Keratinocyte (primary cell): Measurements from ENCODE around the gene TENM4.

ENCODE experiments used
- CTCF ChIP-seq, 3 experiments: IDR thresholded peaks in 1 of 3; conservative IDR thresholded peaks in 1 of 3; optimal IDR thresholded peaks in 1 of 3; 2 replicates in 2 of 3; 3 replicates in 1 of 3; pipeline versions ENCODE3 to v1.5.1; 2011; ENCODE audit warnings: low read length in 3 of 3, mild to moderate bottlenecking in 3 of 3, moderate library complexity in 2 of 3, control low read depth in 1 of 3, inconsistent platforms in 1 of 3; ENCODE audit not compliant: insufficient read depth in 2 of 3; ENCODE audit errors: extremely low read depth in 1 of 3
- EZH2 ChIP-seq: IDR thresholded peaks from one replicate; pipeline ENCODE4 v1.6.1; 2012; ENCODE audit warnings: inconsistent platforms, mild to moderate bottlenecking, low read length, moderate library complexity

- no peak for TF ChIP-seq CTCF (optimal IDR thresholded peaks at IDR 0.05 in 1 of 3, IDR thresholded peaks at IDR 0.05 in 1 of 3, conservative IDR thresholded peaks at IDR 0.05 in 1 of 3; ENCODE audit: extremely low read depth in 1 of 3, insufficient read depth in 2 of 3, low read length in 3 of 3)
- no peak for TF ChIP-seq EZH2
Observed at GRCh38 chr11:78764946-78765345, 675.9 kb downstream of the TENM4 start.
